Mammary epithelial cell (primary cell): ENCODE results near the gene LCN12.

Source experiments
- EZH2 ChIP-seq: IDR thresholded peaks from 2 replicates; pipeline ENCODE4 v1.6.1; 2012; ENCODE audit warnings: low read length, inconsistent platforms, borderline replicate concordance
- TF ChIP-seq, protein P1 (sequence below), 2 donors: IDR thresholded peaks in 1 of 2; conservative IDR thresholded peaks in 1 of 2; 2 replicates each; pipeline ENCODE4 v1.5.1; 2011 to 2012; ENCODE audit warnings: inconsistent platforms in 2 of 2, low read length in 2 of 2, mild to moderate bottlenecking in 2 of 2, control low read depth in 1 of 2, low read depth in 1 of 2; ENCODE audit not compliant: insufficient read depth in 1 of 2; ENCODE audit errors: extremely low read depth in 1 of 2

GRCh38 chr9:136985027-136985602 lies 33.0 kb downstream of the LCN12 start:
- TF ChIP-seq, protein P1, sequence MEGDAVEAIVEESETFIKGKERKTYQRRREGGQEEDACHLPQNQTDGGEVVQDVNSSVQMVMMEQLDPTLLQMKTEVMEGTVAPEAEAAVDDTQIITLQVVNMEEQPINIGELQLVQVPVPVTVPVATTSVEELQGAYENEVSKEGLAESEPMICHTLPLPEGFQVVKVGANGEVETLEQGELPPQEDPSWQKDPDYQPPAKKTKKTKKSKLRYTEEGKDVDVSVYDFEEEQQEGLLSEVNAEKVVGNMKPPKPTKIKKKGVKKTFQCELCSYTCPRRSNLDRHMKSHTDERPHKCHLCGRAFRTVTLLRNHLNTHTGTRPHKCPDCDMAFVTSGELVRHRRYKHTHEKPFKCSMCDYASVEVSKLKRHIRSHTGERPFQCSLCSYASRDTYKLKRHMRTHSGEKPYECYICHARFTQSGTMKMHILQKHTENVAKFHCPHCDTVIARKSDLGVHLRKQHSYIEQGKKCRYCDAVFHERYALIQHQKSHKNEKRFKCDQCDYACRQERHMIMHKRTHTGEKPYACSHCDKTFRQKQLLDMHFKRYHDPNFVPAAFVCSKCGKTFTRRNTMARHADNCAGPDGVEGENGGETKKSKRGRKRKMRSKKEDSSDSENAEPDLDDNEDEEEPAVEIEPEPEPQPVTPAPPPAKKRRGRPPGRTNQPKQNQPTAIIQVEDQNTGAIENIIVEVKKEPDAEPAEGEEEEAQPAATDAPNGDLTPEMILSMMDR (conservative IDR thresholded peaks at IDR 0.05 in 1 of 2, IDR thresholded peaks at IDR 0.05 in 1 of 2; ENCODE audit: extremely low read depth in 1 of 2, insufficient read depth in 1 of 2, low read depth in 1 of 2, low read length in 2 of 2) = no peak
- TF ChIP-seq EZH2 = no peak
